ENCODE results near the gene CTSH.
A peak's percentile ranks its signal among the peaks of the same experiment; 100 is the strongest.

Gene CTSH

DNA sequence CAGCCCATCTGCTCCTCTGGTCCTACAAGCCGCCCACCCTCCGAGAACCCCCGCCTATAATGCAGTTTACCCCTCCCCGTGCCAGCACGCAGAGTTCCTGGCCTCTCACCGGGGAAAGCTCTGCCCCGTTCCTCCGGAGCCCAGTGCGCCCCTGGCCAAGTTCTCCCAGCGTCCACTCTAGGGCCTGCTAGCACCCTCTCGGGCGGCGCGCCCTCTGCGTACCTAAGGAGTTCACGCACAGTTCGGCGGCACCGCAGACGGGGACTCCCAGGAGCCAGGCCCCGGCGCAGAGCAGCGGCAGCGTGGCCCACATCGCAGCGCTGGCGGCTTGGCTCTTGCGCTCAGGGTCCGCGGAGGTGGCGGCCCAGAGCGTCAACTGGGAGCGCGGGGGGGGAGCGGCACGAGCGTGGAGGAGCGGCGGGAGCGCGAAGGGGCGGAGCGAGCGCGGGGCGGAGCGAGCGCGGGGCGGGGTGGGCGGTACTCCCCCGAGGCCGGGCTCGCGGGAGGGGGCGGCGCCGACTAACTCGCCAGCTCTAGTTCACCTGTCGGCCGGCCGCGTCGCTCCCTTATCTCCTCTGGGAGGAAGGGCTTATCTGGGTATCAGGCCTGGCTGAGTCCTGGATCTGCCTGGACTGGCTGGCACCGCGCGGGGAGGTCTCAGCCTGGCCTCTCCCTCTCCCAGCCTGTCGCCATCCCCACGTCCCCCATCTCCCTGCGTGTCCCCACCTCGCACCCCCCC lies at the start of gene CTSH:
Gene CTSH (minus strand): TSS at position 378 of the 739 bp plus-strand sequence. CDS start 65 bp downstream, at position 313.
- DNase-seq (ENCODE audit: low read depth): peak; percentile 92
- TF ChIP-seq, protein P1, sequence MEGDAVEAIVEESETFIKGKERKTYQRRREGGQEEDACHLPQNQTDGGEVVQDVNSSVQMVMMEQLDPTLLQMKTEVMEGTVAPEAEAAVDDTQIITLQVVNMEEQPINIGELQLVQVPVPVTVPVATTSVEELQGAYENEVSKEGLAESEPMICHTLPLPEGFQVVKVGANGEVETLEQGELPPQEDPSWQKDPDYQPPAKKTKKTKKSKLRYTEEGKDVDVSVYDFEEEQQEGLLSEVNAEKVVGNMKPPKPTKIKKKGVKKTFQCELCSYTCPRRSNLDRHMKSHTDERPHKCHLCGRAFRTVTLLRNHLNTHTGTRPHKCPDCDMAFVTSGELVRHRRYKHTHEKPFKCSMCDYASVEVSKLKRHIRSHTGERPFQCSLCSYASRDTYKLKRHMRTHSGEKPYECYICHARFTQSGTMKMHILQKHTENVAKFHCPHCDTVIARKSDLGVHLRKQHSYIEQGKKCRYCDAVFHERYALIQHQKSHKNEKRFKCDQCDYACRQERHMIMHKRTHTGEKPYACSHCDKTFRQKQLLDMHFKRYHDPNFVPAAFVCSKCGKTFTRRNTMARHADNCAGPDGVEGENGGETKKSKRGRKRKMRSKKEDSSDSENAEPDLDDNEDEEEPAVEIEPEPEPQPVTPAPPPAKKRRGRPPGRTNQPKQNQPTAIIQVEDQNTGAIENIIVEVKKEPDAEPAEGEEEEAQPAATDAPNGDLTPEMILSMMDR (IDR thresholded peaks at IDR 0.05; ENCODE audit: insufficient read depth, low read depth, low read length, missing control alignments): no peak
- H3K4me3 ChIP-seq (ENCODE audit: low read depth, low read length): peak within 1 kb of the TSS; percentile 68

DNA sequence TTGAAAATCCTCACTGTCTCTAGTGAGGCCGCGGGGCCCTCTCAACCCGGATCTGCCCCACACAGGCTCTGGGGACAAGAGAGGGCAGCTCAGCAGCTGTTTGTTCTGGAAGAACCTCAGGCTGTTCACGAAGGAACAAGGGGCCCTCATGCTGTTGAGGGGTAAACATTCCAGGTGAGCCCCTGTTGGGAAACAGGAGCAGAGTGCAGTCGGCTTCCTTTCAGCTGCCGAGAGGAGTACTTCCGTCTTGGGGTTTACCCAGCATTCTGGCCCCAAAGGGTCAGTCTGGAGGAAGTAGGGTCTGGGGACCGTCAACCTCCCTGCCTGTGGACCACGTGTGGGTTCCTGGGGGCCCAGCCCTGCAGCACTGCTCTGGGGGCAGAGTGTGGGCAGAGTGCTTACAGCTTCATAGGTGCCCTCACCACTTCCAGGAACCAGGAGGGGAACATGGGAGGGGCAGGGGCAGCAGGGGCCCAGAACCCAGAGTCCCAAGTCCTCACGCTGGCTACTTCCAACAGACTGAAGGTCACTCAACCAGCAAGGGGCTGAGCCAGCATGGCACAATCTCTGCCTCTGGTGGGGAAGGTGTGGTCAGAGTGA lies 49.2 kb upstream of the CTSH start:
- no peak for DNase-seq (ENCODE audit: low read depth)
- TF ChIP-seq, protein P1 (IDR thresholded peaks at IDR 0.05; ENCODE audit: insufficient read depth, low read depth, low read length, missing control alignments): no peak

DNA sequence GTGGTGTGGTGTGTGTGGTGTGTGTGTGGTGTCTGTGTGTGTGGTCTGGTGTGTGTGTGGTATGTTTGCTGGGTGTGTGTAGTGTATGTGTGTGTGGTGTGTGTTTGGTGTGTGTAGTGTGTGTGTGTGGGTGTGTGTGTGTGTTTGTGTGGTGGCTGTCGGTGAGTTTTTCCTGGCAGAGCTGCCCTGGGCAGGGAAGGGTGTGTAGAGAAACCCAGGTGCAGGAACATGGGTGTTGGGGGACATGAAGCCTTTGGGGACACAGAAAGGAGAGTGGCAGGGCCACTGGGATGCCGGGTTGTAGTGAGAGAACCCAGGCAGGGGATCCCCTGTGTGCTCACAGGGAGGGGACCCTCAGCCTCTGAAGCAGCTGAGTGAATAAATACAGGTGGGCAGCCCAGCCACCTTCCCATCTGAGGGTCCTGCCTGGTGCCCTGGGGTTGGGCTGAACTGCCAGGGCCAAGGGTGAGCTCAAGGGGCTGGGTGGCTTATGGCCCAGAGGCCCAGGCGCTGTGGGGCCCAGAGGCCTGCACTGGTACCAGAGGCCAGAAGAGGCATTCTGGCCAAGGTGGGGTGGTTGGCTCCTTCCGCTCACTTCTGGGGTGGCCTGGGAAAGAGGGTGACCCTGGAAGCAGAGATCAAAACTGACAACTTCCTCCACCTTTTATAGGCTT lies 48.5 kb upstream of the CTSH start:
- TF ChIP-seq, protein P1 (IDR thresholded peaks at IDR 0.05; ENCODE audit: insufficient read depth, low read depth, low read length, missing control alignments): no peak
- H3K4me3 ChIP-seq (ENCODE audit: low read depth, low read length): no peak overlapping the region
- no peak for DNase-seq (ENCODE audit: low read depth)

More for the DNA sequence above, 49.2 kb upstream of the CTSH start:
- H3K4me3 ChIP-seq (ENCODE audit: low read depth, low read length): no peak overlapping the region

- no peak for DNase-seq (ENCODE audit: low read depth)
- TF ChIP-seq, protein P1 (IDR thresholded peaks at IDR 0.05; ENCODE audit: insufficient read depth, low read depth, low read length, missing control alignments): no peak
- H3K4me3 ChIP-seq (ENCODE audit: low read depth, low read length): no peak overlapping the region
Measured at GRCh38 chr15:78992416-78993256, 47.8 kb upstream of the CTSH start.

DNA sequence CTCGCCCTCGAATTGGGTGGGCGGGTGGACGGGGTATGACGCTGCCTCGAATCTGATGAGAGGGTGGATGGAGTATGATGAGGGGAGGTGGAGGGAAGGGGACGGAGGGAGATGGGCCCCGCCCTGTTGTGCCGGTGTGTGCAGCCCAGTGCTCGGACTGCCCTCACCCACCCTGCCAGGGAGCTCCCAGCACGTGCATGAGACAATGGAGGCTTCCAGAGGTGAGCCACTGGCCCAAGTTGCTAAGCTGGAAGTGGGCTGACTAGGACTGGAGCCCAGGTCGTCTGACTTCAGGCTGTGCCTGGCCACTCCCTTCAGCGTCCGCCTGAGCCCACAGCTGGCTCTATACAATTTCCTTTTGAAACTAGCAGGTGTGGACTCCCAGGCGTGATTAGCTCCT lies 47.0 kb upstream of the CTSH start:
- TF ChIP-seq, protein P1 (IDR thresholded peaks at IDR 0.05; ENCODE audit: insufficient read depth, low read depth, low read length, missing control alignments): no peak
- no peak overlapping the region for H3K4me3 ChIP-seq (ENCODE audit: low read depth, low read length)
- no peak for DNase-seq (ENCODE audit: low read depth)

- no peak for DNase-seq (ENCODE audit: low read depth)
- TF ChIP-seq, protein P1 (IDR thresholded peaks at IDR 0.05; ENCODE audit: insufficient read depth, low read depth, low read length, missing control alignments): no peak
- H3K4me3 ChIP-seq (ENCODE audit: low read depth, low read length): no peak overlapping the region
Measured at GRCh38 chr15:78991476-78991875, 46.6 kb upstream of the CTSH start.

Measured in GM12865 (cell line).